Cortex of kidney (tissue), 1 donor: ENCODE results near the gene RFLNA.
"Not testable (repeated sequence)": the region's sequence is repeated elsewhere in the genome, so short reads cannot be mapped to it uniquely, and the experiment has no call there.

Experiments used
- DNase-seq: peaks from one replicate; lab custom pipeline; 2025; lab: John Stamatoyannopoulos, UW

RFLNA gene

DNA sequence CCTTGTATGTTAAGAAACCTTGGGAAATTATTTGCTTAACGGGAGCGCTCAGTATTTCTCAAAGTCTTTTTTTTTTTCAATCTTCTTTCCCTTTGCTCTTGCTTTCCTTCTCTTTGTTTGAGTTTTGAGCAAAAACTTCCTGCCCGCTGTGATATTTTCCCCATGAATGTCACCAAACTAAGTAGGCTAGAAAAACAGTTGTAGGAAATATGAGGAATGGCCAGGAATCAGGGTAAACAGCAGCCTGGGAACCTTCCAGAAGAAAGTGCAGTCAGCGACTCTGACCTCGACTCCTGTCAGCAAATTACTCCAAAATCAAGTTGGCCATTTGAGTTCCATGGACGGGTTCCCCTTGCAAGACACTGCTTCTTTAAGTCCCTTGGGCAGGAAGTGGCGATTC lies 11.6 kb upstream of the RFLNA start:
- DNase-seq, result no peak

DNA sequence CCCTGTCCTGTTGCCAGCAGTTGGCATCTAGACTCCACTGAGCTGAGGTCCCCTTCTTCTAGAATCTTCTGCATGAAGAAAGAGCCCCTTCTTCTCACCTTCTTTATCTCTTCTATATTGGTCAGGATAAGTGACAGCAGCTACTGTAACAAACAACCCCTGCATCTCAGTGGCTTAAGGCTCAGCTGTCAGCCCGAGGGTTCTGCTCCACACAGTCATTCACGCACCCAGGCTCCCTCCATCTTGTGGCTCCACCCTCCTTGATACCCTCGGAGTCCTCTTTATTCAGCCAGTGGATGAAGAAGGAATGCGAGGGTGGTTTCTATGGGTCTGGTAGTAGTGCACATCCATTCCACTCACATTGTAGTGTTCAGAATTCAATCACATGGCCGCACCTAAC lies 10.5 kb upstream of the RFLNA start:
- no peak for DNase-seq

DNA sequence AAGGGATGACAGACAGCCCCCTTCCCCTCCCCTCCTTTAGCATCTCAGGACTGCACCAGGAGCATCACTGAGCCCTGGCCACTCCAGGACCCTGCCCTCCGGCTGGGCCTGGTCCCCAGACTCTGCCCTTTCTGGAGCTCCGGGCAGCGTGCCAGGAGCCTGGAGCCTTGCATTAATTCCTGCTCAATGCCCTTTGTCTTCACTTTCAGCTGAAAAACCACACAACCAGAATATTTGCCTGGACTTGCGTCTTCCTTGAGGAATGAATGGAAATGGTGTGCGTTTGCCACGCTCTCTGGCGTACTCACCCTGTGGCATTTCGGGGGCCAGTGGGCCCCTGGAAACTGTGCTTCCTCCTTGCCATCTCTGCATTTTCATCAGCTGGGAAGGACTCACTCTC lies 8.5 kb upstream of the RFLNA start:
- no peak for DNase-seq

DNA sequence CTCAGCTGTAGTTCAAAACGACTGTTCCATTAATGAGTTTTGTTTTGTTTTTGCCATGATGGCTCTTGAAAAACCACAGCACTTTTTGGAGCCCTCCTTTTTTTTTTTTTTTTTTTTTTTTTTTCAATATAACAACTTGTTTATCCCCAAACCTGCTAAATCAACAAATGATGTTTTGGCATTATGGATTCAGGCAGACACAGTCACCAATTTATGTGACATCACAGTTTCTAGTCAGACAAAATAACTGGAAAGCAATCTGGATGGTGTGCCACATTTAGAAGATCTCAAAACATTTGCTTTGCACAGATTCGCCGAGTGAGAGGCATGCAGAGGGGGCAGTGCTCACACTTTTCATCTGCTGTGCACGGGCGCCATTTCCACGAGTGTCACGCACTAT lies 7.9 kb upstream of the RFLNA start:
- no peak for DNase-seq

DNA sequence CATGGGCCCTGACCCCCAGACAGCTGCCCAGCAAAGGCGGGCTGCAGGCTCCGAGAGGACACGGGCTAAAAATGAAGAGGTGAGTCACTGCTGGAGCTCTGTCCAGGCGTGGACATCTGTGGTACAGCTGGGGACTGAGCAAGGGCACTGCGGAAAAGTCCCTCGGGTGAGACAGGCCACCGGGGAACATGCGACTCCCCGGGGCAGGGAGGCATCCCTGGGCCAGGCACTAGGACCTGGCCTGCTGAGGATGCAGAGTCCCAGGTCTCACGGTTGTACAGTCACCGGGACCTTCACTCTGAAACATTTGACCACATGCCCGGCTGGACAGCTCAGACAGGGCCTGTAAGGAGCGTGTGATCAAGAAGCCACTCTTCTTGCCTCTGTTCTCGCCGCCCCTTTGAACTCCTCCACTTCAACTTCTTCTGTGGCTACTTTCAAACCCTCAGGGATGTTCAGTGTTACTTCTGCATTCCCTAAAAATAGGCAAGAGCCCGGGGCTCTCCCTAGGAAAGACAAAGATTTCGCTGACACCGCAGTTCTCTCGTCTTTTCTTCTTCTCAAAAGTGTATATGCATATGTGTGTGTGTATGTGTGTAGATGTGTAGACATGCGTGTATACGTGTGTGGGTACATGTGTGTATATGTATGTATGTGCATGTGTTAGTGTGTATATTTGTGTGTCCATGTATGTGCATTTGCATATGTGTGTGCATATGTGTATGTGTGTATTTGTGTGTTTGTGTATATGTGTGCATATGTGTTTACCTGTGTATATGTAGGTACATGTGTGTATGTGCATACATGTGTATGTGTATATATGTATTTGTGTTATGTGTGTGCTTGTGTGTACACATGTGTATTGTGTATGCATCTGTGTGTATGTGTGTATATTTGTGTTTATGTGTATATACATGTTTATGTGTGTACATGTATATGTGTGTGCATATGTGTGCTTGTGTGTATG lies 5.0 kb upstream of the RFLNA start:
- DNase-seq, result no peak

DNA sequence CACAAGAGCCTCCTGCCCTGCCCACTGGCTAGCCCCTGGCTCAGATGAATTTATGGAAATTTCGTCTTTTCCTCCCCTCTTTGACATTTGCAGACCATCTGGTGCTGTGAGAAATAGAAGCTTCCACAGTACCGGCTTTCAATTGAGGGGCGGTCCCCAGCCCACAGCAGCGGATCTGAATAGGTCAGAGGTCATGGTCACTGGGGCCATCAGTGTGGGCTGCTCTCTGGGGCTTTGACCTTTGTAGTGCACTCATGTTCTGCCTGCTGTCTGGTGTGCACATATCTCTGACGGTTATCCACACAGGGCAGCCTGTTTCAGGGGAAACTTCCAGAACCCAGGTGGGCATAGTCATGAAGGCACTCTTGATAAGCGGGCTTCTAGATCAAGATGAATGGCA lies 2.5 kb upstream of the RFLNA start:
- no peak for DNase-seq

DNA sequence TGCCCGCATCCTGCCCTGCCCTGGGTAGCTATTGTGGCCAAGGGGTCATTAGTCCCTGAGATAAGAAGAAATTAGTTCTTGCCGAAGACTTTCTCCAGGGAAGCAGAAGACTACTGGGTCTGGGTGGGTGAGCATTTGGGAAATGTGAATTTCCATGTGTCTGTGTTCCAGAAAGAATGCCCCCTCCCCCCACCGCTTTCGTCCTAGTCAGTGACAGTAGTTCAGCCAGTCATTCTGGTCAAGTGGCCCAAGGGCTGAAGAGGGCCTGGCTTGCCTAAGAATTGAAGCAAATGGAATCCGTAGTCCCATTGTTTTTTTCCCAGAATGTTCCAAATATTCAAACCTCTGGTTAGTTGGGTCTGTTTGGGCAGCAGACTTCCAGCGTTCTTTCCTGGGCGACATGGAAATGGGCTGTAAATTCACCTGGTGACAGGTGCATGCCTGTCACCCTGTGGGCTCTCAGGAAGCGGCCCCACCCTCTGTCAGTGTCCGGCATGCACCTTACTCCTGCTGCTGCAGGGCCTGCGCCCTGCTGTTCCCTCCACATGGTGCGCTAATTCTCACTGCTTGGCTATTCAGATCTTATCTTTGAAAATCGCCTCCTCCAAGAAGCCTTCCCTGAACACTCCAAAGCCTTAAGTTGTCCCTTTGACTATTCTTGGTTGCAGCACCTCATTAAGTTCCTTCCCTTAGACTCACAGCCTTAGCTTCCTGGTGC lies 1.4 kb upstream of the RFLNA start:
- no peak for DNase-seq

DNA sequence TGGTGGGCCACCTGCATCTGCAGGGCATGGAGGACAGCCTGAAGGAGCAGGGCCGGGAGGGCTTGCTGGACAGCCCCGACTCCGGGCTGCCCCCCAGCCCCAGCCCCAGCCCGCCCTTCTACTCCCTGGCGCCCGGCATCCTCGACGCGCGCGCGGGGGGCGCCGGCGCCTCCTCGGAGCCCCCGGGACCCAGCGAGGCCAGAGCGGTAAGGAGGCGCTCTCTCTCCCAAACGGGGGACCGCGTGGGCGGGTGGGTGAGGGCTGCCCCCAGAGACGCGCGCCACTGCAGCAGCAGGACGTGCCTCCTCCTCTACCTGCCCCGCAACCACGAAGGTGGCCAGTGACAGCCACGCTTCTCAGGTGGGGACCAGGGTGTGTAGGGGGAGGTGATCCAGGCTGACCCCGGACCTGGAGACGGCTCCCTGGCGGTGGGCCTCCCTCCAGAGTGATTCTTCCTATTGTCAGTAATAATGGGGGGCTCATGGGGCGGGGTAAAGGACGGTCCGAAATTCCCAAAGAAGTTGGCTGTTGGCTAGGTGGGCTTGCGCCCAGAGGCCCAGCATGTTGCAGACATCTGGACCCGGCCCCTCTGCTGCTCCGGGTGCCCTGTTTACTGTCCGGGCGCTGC lies 652 bp downstream of the RFLNA start:
- no peak for DNase-seq

DNA sequence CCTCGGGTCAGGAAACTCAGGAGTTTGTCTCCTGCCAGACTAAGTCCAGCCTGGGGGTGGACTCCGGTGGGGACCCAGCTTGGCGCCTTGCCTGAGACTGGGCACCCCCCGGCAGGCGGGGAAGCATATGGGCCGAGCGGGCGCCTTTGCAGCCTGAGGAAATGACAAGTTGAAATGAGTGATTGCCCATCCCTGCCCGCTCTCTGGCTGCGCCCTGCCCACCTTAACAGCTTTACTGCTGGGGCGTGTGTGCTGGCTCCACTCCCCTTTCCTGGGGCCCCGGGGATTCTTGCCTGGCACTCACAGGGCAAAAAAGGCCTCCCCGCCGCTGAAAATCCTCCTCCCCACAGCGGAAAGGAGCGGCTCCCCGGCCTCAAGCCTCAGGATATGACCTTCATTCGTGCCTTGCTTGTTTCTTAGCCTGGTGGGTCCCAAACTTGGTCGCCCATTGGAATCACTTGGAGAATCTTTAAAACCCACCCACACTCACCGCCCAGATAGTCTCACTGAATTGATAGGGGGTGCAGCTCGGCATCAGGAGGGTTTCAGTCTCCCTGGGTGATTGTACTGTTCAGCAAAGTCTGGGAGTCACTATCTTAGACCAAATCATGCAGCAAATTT lies 1.5 kb downstream of the RFLNA start:
- no peak for DNase-seq

DNA sequence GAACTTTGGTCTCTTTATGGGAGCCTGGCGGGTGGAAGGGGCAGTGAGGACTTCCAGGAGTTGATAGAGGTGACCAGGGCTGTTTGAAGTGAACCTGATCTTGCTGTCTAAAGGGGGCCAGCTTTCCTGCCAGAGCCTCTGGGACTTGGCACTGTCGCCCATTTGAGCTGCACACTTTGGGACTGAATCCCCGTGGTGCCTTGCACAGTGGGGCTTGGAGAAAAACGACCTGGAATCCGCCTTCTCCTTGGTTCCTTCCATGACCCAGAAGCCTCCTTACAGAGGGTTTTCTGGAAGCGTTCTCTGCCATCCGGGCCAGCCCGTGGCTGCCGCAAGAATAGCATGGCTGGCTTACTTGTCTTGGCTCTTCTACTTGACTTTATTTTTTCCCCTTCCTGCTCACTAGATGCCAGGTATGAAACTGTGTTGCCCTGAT lies 2.0 kb downstream of the RFLNA start:
- DNase-seq, result no peak

DNA sequence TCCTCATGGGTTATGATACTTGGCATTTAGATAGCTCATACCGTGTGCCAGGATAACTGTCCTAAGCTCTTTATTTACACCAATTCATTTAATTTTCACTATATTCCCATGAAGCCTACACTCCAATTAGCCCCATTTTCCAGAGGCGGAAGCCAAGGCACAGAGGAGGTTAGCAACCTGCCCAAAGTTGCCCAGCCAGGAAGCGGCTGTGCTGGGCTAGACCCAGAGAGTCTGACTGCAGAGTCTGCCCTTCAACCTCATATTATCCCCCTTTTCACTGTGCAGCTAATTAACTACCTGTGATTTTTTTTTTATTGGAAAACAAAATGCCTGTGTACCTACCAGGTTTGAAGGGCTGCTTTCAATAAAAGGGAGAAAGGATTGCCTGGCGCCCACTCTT lies 2.5 kb downstream of the RFLNA start:
- no peak for DNase-seq

DNA sequence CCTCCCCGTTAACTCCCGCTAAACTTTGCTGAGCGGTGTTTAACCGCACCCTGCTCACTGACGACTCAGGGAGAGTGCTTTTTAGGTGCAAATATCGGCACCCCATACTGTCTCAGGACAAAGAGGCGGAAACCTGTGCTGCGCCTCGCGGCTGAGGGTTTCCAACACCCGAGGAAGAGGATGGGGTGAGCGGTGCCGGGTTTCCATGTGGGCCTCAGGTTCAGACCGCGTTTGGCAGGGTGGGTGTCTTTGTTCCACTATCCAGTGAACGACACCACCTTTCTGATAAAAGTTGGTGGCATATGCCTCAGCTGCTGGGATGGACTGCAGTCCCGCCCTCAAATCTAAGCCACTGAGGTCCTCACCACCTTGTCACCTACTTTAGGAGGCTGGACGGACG lies 3.0 kb downstream of the RFLNA start:
- DNase-seq, result no peak

DNA sequence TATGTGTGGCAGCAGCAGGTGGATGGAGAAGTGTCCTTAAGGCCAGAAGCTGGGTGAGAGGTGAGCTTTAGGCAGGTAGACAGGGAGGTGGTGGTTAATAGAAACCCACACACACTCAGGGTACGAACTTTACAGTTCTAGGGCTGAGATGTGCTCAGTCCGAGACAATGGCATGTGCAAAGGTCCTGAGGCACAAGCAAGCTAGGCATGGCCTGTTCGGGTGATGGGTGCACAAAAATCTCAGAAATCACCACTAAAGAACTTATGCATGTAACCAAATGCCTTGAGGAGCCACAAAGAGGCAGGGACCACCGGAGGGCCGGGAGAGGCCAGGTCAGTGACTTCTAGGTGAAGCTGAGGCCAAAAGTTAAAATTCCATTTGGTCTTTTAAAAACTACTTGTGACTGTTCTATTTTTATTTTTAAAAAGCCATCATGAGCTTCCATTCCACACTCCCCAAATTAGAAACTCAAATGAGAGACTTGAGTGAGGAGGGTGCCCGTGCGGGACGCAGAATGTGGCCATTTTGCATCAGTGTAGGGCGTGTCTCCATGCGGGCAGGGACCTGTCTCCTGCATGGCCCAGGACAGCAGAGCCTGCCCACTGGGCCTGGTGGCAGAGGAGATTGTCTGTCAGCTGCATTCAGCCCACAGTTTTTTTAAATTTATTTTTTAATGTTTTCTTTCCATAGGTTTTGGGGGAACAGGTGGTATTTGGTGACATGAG lies 4.0 kb downstream of the RFLNA start:
- no peak for DNase-seq

DNA sequence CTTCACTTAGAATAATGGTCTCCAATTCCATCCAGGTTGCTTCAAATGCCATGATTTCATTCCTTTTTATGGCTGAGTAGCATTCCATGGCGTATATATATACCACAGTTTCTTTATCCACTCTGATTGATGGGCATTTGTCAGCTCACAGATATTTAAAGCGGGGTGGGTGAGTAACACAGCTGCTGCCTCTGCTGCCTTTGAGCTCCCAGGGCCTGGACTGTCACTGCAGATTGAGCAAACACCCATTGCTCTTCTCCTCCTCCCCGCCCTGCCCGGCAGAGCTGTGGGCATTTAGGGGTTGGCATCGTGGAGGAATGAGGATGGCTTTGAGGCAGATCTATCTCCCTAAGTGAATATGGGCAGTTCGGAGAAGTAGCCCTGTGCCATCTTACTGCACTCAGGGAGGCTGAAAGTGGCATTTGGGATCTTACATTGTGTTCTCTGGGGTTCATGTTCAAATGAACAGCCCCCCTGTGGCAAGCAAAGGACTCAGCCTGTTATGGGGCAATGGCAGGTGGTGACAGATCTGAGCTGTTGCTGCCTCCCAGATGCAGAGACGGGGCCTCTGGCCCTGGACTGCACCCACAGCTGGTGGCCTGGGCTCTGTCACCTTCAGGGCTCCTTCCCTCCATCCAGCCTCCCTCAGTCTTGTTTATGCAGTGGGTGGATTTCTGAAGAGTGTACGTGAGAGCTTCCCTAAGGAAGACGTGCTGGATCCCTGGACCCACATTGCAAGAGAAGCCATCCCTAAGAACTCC lies 4.9 kb downstream of the RFLNA start:
- no peak for DNase-seq

DNA sequence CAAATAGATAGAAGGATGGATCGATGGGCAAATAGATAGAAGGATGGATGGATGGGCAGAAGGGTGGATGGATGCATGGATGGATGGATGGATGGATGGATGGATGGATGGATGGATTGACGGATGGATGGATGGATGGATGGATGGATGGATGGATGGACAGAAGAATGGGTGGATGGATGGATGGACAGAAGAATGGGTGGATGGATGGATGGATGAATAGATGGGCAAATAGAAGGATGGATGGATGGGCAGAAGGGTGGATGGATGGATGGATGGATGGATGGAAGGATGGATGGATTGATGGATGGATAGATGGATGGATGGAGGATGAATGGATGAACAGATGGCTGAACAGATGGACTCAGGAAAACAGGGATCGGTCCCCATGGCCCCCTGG lies 5.8 kb downstream of the RFLNA start:
- DNase-seq, result not testable (repeated sequence)

DNA sequence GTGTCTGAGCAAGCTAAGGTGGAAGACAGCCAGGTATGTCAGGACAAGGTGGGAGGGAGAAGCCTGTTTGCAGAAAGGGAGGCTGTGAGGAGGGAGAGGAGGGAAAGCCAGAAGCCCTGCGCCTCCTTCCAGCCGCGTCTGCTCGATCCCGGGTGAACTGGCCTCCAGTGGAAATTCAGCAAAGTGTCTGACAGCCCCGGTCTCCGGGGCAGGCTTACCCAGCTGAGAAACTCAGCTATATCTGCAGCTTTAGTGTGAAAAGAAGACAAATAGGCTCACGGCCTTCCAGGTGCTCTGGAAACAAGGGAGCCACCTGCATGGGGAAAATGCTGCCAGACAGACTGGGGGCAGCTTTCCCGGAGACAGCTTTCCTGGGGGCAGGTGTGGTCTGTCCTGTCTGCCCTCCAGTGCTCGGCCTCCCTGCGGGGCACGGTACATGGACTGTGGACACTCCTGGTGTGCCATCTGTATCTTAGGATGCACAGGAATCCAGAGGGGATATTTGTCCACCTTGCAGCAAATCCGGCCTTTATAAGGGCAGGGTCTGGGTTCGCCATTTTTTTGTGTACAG lies 6.3 kb downstream of the RFLNA start:
- DNase-seq, result no peak

DNA sequence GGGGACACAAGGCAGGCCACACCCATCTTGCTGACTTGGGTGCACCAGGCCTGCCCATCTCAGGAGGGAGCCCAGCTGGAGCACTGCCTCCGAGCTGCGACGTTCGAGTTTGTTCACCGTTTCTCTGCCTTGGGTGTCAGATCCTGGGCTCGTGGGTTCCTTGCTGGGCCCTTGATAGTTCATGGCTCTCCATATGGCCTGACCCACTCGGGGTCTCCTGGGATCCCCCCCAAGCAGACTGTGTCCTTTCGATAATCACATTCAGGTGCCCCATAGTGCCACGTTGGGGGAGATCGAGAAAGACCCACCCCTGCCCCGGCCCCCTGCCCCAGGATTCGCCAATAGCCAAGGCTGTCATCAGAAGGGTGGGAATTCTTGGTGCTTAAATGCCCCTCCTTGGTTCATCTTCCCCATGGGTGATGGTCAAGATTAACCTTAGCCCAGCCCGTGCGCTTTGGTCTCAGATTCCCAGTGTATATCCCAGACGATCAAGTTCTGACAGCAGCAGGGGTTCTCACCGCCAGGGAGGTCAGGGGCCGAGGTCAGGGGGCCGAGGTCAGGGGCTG lies 7.4 kb downstream of the RFLNA start:
- DNase-seq, result no peak

DNA sequence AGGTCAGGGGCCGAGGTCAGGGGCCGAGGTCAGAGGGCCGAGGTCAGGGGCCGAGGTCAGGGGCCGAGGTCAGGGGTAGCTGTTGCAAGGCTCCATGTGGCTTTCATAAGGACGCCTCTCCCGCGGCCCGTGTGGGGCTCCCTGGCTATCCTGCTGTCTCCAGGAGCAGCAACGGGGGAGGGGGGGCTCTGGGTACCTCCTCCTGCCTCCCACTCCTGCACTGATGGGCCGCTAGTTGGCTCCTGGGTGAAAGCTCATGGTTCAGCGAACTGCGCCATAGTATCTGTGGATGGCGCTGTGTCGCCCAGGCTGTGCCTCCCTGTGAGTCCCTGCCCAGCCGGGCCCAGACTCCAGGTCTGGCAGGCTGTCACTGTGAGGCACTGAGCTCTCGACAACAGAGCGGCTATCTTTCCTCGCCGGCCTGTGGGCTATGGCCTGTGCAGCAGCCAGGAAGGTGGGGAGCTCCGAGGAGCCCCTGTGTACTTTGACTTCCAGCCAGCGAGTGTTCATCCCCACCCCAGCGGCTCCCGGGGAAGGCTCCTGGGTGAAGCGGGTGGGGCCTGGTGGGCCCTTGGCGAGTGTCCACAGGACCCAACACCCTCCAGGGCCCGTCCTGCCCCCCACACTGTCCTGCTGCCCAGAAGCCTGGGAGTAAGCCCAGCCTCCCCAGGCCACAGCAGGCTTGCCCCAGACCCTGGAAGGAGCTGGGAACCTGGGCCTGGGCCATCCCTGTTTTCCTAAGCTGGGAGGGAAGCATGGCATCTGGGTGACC lies 8.1 kb downstream of the RFLNA start:
- DNase-seq, result no peak

DNA sequence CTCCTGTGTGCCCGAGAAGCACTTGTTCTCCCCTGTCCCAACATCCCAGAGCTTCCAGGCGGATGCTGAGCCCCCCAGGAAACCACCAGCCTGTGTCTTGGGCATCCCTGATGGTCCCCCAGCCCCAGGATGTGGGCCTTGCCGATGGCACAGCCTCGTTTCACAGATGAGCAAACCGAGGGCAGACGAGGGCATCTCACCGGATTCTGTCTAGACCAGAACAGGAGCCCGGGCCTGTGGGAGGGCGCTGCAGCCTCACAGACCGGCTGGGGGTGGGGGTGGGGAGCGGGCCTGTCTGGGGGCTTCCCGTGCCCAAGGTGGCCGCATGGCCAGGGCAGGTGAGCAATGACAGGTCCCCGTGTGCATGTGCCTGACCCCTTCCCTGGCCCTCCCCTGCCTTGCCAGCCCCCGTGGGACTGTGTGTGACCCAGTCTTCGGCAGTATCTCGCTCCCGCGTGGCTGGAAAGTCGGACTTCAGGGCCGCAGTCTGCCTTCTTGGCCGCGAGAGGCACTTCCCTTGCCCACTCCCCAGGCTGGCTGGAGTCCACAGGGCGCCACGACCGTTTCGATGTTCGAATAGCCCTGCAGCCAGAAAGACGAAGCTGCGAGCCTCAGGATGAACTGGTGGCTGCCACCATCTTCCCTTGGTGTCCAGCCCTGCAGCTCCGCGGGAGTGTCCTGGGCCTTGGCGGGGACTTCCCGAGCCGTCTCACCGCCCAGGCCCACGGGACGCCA lies 8.9 kb downstream of the RFLNA start:
- DNase-seq, result no peak
